Kidney (tissue), 14 donors: ENCODE data around the gene JAZF1. TPM values are rescaled to one million over a fixed set of nuclear protein-coding genes. Genes with fewer than 3 reads are reported as not detected.

Experiments
- DNase-seq, 5 donors: peaks; one replicate each; pipeline ENCODE4 v3.0.0-alpha.2; 2013 to 2020
- FAIRE-seq: peaks from 2 replicates; lab custom pipeline; 2012; peaks lifted over from hg19 to GRCh38; lab: Jason Lieb, UNC
- H3K27ac ChIP-seq, 2 donors: one replicate each; pipeline ENCODE4 v1.7.0; 2013; ENCODE audit warnings: low read depth in 2 of 2, low read length in 2 of 2, inconsistent platforms in 1 of 2
- H3K27me3 ChIP-seq: one replicate; pipeline ENCODE4 v1.7.1; 2013; ENCODE audit warnings: low read length, inconsistent platforms; ENCODE audit not compliant: control insufficient read depth, insufficient read depth
- H3K36me3 ChIP-seq, 3 donors: one replicate each; pipeline versions ENCODE4 v1.7.0 to v1.7.1; 2013; ENCODE audit warnings: low read length in 3 of 3, control low read depth in 1 of 3, inconsistent platforms in 1 of 3; ENCODE audit not compliant: insufficient read depth in 3 of 3, control insufficient read depth in 2 of 3
- H3K4me1 ChIP-seq, 3 donors: one replicate each; pipeline versions ENCODE4 v1.7.0 to v1.7.1; 2013; ENCODE audit warnings: low read length in 3 of 3, inconsistent platforms in 1 of 3, low read depth in 1 of 3; ENCODE audit not compliant: control insufficient read depth in 2 of 3, insufficient read depth in 2 of 3
- H3K4me3 ChIP-seq, 3 donors: one replicate each; pipeline versions ENCODE4 v1.7.0 to v1.8.1; 2013; ENCODE audit warnings: low read length in 3 of 3, control low read depth in 1 of 3, inconsistent platforms in 1 of 3
- H3K9ac ChIP-seq, 3 donors: one replicate each; pipeline versions ENCODE4 v1.7.0 to v1.7.1; 2013; ENCODE audit warnings: low read length in 3 of 3, control low read depth in 1 of 3, inconsistent platforms in 1 of 3
- H3K9me3 ChIP-seq, 3 donors: one replicate each; pipeline versions ENCODE4 v1.7.0 to v1.7.1; 2013; ENCODE audit warnings: low read length in 3 of 3, control low read depth in 1 of 3, inconsistent platforms in 1 of 3; ENCODE audit not compliant: control insufficient read depth in 2 of 3, insufficient read depth in 1 of 3
- CTCF ChIP-seq: IDR thresholded peaks from 3 replicates; pipeline ENCODE4 v1.5.1; 2012; ENCODE audit warnings: mild to moderate bottlenecking, moderate library complexity, borderline replicate concordance; ENCODE audit not compliant: insufficient read depth; ENCODE audit errors: extremely low read depth
- intact Hi-C: fragments of 100-400 bp; cut with DNase I; formaldehyde crosslinking; loops from one replicate; pipeline ENCODE4 v1.11.1; 2022
- polyA plus RNA-seq: library from polyadenylated mRNA; stranded (reverse); fragments of 350-450 nt; fragmentation: Illumina TruSeq; extraction: RNeasy Lipid Tissue Mini Kit (QIAGEN cat#74804); gene quantifications from one replicate; pipeline ENCODE4 v1.2.3, GENCODE V29; 2014; ENCODE audit warnings: low read depth, low replicate concordance; ENCODE audit not compliant: insufficient read depth
- total RNA-seq: library from RNA; stranded (reverse); fragmentation: NEBNext Ultra II Directional; extraction: Animal tissue kit (Norgen Biotek cat#: 25700); gene quantifications from one replicate; pipeline ENCODE4 v1.2.1, GENCODE V29; 2021
- donor health status: control.
- donor health status: control.
- donor health status: control.
- donor health status: control.
- donor health status: control.
- donor health status: DM: yes; HTN: yes; CAD: no.
- donor health status: Normal renal cell carcinoma (clear cell type).

Gene JAZF1
- total and polyA plus RNA-seq, 2 donors from 2014 or later = 5.7 to 13.1 TPM

GRCh38 chr7:27948861-27949260 is 231.7 kb downstream of the JAZF1 start:
- no peak for TF ChIP-seq CTCF
- no peak overlapping the region for H3K9ac ChIP-seq
- FAIRE-seq = no peak
- H3K4me1 ChIP-seq = no peaks in the 10 kb centered on the region
- intact Hi-C loops = no loop called here
- no peaks in the 10 kb centered on the region for H3K27me3 ChIP-seq
- no peak for DNase-seq
- no peaks in the 10 kb centered on the region for H3K36me3 ChIP-seq
- no peak overlapping the region for H3K4me3 ChIP-seq
- no peaks in the 10 kb centered on the region for H3K9me3 ChIP-seq
- H3K27ac ChIP-seq = no peak overlapping the region

- FAIRE-seq = no peak
- Histone ChIP-seq H3K9me3 (no peaks in the 10 kb centered on the region), H3K4me3 (no peak overlapping the region), H3K36me3 (no peaks in the 10 kb centered on the region), H3K27me3 (no peaks in the 10 kb centered on the region), H3K27ac (no peak overlapping the region), H3K4me1 (no peaks in the 10 kb centered on the region), H3K9ac (no peak overlapping the region)
- peak in 4 of 5 donors; percentile 79 to 93 (median 84) for DNase-seq
- no peak for TF ChIP-seq CTCF
- intact Hi-C loops = no loop called here
Observed at GRCh38 chr7:27947586-27948278, 232.9 kb downstream of the JAZF1 start.

GRCh38 chr7:27946351-27946750 is 234.2 kb downstream of the JAZF1 start:
- intact Hi-C loops = no loop called here
- no peak for FAIRE-seq

More at GRCh38 chr7:27946351-27946750, 234.2 kb downstream of the JAZF1 start:
- Histone ChIP-seq H3K9me3 (no peaks in the 10 kb centered on the region), H3K36me3 (no peaks in the 10 kb centered on the region), H3K9ac (no peak overlapping the region), H3K4me1 (no peaks in the 10 kb centered on the region), H3K27ac (no peak overlapping the region), H3K4me3 (no peak overlapping the region), H3K27me3 (no peaks in the 10 kb centered on the region)
- no peak for DNase-seq
- no peak for TF ChIP-seq CTCF
